RWPE1 (cell line): ENCODE data around the gene TMEM35A.

ENCODE experiments used
- CTCF ChIA-PET: fragments of 350-600 bp; sonication (Branson Sonifier 250); formaldehyde crosslinking; extraction: SDS; loops from one replicate; lab custom pipeline; 2021; lab: Yijun Ruan, JAX
- POLR2A ChIA-PET: fragments of 400-600 bp; formaldehyde crosslinking; extraction: SDS; loops from one replicate; lab custom pipeline; 2020; ENCODE audit warnings: antibody characterized with exemption; ENCODE audit not compliant: low non-redundant PET; lab: Yijun Ruan, JAX
- DNase-seq: peaks from one replicate; pipeline ENCODE4 v3.0.0; 2012; ENCODE audit warnings: low spot score
- H3K27ac ChIP-seq: fragments of 450-650 bp; 2 replicates; pipeline ENCODE4 v1.5.1; 2017
- TF ChIP-seq, protein P1 (sequence below): fragments of 450-650 bp; conservative IDR thresholded peaks from 2 replicates; pipeline ENCODE4 v1.5.1; 2017; ENCODE audit warnings: low read depth, mild to moderate bottlenecking

The TMEM35A gene

GRCh38 chrX:101091817-101092216 is 13.1 kb downstream of the TMEM35A start:
- no peak for DNase-seq
- TF ChIP-seq, protein P1, sequence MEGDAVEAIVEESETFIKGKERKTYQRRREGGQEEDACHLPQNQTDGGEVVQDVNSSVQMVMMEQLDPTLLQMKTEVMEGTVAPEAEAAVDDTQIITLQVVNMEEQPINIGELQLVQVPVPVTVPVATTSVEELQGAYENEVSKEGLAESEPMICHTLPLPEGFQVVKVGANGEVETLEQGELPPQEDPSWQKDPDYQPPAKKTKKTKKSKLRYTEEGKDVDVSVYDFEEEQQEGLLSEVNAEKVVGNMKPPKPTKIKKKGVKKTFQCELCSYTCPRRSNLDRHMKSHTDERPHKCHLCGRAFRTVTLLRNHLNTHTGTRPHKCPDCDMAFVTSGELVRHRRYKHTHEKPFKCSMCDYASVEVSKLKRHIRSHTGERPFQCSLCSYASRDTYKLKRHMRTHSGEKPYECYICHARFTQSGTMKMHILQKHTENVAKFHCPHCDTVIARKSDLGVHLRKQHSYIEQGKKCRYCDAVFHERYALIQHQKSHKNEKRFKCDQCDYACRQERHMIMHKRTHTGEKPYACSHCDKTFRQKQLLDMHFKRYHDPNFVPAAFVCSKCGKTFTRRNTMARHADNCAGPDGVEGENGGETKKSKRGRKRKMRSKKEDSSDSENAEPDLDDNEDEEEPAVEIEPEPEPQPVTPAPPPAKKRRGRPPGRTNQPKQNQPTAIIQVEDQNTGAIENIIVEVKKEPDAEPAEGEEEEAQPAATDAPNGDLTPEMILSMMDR = no peak
- ChIA-PET CTCF (interaction anchor here (0.6 kb wide), 1 partner anchor 31 kb away, joined by 3 read pairs; no protein-coding TSS in a partner anchor), POLR2A (no interaction called here)
- H3K27ac ChIP-seq = no peak overlapping the region

DNA sequence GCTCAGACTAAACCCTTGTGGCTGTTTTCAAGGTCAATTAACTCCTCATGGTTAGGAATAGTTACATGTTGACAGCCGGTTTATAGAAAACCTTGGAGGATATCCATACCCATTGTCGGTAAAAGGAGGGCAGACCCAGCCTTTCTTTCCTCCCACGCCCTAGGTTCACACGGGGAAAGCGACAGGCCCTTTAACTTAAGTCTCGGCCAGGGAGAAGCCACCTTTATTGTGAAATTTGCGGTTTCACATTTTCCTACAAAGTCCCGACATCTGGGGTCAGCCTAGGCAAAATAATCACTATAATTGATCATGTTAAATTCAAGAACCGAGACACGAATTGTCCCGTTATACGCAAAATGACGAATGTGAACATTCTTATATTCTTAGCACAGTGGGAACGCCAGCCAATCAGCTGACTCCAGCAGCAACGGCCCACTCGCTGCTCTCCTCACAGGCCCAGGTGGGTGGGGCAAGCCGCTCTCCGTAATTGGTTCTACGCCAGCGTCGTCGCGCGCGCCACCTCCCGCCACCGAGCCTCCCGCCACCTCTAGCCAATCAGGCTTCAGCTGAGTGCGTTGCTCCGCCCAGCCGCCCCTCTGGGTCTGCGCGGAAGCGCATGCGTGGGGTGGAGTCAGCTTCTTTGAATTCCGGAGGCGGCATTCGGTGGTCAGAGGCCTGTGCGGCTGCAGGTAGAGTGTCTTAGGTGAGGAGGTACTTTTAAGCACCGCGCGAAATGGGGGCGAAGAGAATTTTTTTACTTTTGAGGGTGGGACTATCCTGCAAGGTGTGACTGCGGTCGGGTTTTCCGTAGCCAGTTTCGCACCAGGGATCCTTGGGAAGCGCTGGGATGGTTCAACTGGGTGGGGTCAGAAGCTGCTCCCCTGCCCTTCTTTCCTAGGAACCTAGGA is 19.1 kb downstream of the TMEM35A start, which contains the start of gene CENPI:
TSS of gene CENPI (plus strand) at position 659 of the 908 bp plus-strand sequence. CDS start 2,867 bp downstream, outside the sequence.
- ChIA-PET CTCF (interaction anchor here (0.7 to 1.0 kb wide), 2 partner anchors 308 to 726 kb away, joined by 3 read pairs; no protein-coding TSS in a partner anchor), POLR2A (interaction anchor here (0.6 kb wide), 1 partner anchor 50 kb away, joined by 3 read pairs; no protein-coding TSS in a partner anchor)
- DNase-seq = peak; percentile 94
- H3K27ac ChIP-seq = peak within 1 kb of the TSS; percentile 52
- TF ChIP-seq, protein P1 = no peak

- no peak overlapping the region for H3K27ac ChIP-seq
- no peak for DNase-seq
- ChIA-PET POLR2A (no interaction called here), CTCF (interaction anchor here (0.7 kb wide), 1 partner anchor 109 kb away, joined by 3 read pairs; no protein-coding TSS in a partner anchor)
- TF ChIP-seq, protein P1 = no peak
Measured at GRCh38 chrX:101108284-101108683, 29.6 kb downstream of the TMEM35A start.

DNA sequence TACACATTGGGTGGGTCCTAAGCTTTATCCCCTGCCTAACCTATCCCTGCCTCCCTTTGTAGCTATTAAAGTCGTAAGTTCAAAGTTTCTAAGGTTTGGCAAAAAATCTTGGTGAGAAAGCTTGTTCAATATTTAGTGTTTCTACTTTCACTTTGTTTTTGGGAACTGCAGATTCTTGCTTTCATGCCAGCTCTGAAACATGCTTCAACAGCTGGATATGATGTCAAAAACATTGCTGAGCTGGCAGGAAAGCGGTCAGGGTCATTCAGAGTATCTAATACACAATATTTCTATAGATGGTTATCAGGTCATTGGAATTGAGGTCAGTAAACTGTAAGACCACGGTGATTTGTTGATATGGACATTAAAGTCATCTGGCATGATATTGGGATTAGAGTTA is 39.0 kb downstream of the TMEM35A start:
- ChIA-PET POLR2A (no interaction called here), CTCF (interaction anchor here (0.6 kb wide), 1 partner anchor 247 kb away, joined by 3 read pairs; no protein-coding TSS in a partner anchor)
- no peak overlapping the region for H3K27ac ChIP-seq
- TF ChIP-seq, protein P1 = no peak
- DNase-seq = no peak

GRCh38 chrX:101136235-101136634 is 57.6 kb downstream of the TMEM35A start:
- TF ChIP-seq, protein P1 = no peak
- CTCF ChIA-PET = no interaction called here
- POLR2A ChIA-PET = no interaction called here
- no peak overlapping the region for H3K27ac ChIP-seq
- peak; percentile 2 for DNase-seq
